Liver (tissue), 3 donors: Measurements from ENCODE around the gene DOK3.

ENCODE experiments used
- FOXA1 ChIP-seq: IDR thresholded peaks from 2 replicates; pipeline ENCODE4 v1.6.1; 2016; ENCODE audit warnings: antibody characterized with exemption
- GABPA ChIP-seq, 2 donors: IDR thresholded peaks in 1 of 2; conservative IDR thresholded peaks in 1 of 2; 2 replicates each; pipeline ENCODE4 v1.6.1; 2016; ENCODE audit warnings: antibody characterized with exemption in 2 of 2, mild to moderate bottlenecking in 1 of 2, moderate library complexity in 1 of 2
- JUND ChIP-seq, 2 donors: IDR thresholded peaks; 2 replicates each; pipeline ENCODE4 v1.6.1; 2016; ENCODE audit warnings: antibody characterized with exemption in 2 of 2
- RAD21 ChIP-seq, 2 donors: IDR thresholded peaks; 2 replicates each; pipeline ENCODE4 v1.6.1; 2016; ENCODE audit warnings: antibody characterized with exemption in 2 of 2, mild to moderate bottlenecking in 2 of 2
- SP1 ChIP-seq: IDR thresholded peaks from 2 replicates; pipeline ENCODE4 v1.6.1; 2018; ENCODE audit warnings: antibody characterized with exemption, mild to moderate bottlenecking
- TAF1 ChIP-seq: conservative IDR thresholded peaks from 2 replicates; pipeline ENCODE4 v1.6.1; 2016; ENCODE audit warnings: antibody characterized with exemption, mild to moderate bottlenecking
- YY1 ChIP-seq: IDR thresholded peaks from 2 replicates; pipeline ENCODE4 v1.6.1; 2016; ENCODE audit warnings: antibody characterized with exemption, mild to moderate bottlenecking
- TF ChIP-seq, protein P1 (sequence below): fragments of 150-350 bp; IDR thresholded peaks from 2 replicates; pipeline ENCODE4 v1.5.1; 2017; ENCODE audit warnings: improper control_type of control experiment, low read depth, low read length; ENCODE audit not compliant: missing input control
- TF ChIP-seq, protein P2 (sequence below): IDR thresholded peaks from 2 replicates; pipeline ENCODE4 v1.6.1; 2016; ENCODE audit warnings: antibody characterized with exemption, mild to moderate bottlenecking
- TF ChIP-seq, protein P3 (sequence below): IDR thresholded peaks from 2 replicates; pipeline ENCODE4 v1.6.1; 2016; ENCODE audit warnings: antibody characterized with exemption
- donor health status: healthy.
- donor health status: healthy.

DNA sequence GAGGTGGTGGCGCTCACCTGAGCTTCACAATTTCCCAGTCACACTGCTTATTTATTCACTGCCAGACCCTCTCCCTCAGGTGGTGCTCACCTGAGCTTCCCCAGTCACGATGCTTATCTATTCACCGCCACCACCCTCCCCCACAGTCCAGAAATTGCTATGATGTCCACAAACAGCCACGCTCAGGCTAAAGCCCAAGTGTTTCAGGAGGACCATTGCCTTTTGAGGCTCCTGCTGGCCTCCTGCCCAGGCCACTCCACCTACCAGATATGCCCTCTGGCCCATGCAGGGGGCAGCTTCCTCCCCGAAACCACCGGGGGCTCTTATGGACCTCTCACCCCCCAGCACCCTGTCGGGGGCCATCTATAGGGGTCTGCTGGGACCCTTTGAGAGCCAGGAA, 16.8 kb downstream of the DOK3 start:
- TF ChIP-seq, protein P1, sequence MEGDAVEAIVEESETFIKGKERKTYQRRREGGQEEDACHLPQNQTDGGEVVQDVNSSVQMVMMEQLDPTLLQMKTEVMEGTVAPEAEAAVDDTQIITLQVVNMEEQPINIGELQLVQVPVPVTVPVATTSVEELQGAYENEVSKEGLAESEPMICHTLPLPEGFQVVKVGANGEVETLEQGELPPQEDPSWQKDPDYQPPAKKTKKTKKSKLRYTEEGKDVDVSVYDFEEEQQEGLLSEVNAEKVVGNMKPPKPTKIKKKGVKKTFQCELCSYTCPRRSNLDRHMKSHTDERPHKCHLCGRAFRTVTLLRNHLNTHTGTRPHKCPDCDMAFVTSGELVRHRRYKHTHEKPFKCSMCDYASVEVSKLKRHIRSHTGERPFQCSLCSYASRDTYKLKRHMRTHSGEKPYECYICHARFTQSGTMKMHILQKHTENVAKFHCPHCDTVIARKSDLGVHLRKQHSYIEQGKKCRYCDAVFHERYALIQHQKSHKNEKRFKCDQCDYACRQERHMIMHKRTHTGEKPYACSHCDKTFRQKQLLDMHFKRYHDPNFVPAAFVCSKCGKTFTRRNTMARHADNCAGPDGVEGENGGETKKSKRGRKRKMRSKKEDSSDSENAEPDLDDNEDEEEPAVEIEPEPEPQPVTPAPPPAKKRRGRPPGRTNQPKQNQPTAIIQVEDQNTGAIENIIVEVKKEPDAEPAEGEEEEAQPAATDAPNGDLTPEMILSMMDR, result no peak
- TF ChIP-seq TAF1 (no peak), RAD21 (IDR thresholded peaks at IDR 0.05) (no peak), YY1 (no peak), FOXA1 (no peak), GABPA (IDR thresholded peaks at IDR 0.05 in 1 of 2, conservative IDR thresholded peaks at IDR 0.05 in 1 of 2) (no peak), SP1 (no peak), JUND (IDR thresholded peaks at IDR 0.05) (no peak)
- TF ChIP-seq, protein P2, sequence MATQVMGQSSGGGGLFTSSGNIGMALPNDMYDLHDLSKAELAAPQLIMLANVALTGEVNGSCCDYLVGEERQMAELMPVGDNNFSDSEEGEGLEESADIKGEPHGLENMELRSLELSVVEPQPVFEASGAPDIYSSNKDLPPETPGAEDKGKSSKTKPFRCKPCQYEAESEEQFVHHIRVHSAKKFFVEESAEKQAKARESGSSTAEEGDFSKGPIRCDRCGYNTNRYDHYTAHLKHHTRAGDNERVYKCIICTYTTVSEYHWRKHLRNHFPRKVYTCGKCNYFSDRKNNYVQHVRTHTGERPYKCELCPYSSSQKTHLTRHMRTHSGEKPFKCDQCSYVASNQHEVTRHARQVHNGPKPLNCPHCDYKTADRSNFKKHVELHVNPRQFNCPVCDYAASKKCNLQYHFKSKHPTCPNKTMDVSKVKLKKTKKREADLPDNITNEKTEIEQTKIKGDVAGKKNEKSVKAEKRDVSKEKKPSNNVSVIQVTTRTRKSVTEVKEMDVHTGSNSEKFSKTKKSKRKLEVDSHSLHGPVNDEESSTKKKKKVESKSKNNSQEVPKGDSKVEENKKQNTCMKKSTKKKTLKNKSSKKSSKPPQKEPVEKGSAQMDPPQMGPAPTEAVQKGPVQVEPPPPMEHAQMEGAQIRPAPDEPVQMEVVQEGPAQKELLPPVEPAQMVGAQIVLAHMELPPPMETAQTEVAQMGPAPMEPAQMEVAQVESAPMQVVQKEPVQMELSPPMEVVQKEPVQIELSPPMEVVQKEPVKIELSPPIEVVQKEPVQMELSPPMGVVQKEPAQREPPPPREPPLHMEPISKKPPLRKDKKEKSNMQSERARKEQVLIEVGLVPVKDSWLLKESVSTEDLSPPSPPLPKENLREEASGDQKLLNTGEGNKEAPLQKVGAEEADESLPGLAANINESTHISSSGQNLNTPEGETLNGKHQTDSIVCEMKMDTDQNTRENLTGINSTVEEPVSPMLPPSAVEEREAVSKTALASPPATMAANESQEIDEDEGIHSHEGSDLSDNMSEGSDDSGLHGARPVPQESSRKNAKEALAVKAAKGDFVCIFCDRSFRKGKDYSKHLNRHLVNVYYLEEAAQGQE, result no peak
- TF ChIP-seq, protein P3, sequence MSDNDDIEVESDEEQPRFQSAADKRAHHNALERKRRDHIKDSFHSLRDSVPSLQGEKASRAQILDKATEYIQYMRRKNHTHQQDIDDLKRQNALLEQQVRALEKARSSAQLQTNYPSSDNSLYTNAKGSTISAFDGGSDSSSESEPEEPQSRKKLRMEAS, result no peak
